OCI-LY1 (cell line): ENCODE data around the gene CLEC18B.
"Not testable (repeated sequence)": the region's sequence is repeated elsewhere in the genome, so short reads cannot be mapped to it uniquely, and the experiment has no call there.

ENCODE experiments used
- H2AFZ ChIP-seq: fragments of 200-600 bp; sonication (generic), shearing (Covaris generic); 2 replicates; pipeline ENCODE4 v1.6.0; 2014; ENCODE audit warnings: antibody characterized with exemption, mild to moderate bottlenecking, low read length
- H3F3A ChIP-seq: fragments of 200-600 bp; sonication (generic), shearing (Covaris generic); 2 replicates; pipeline ENCODE4 v1.6.0; 2014; ENCODE audit warnings: mild to moderate bottlenecking, antibody characterized with exemption, low read length, moderate library complexity; ENCODE audit not compliant: insufficient read depth
- H3K27ac ChIP-seq: fragments of 200-600 bp; sonication (generic); 2 replicates; pipeline ENCODE4 v1.5.1; 2014; ENCODE audit warnings: low read length, mixed run types, mild to moderate bottlenecking, low read depth; ENCODE audit not compliant: poor library complexity, severe bottlenecking
- H3K27me3 ChIP-seq: fragments of 200-600 bp; sonication (generic); 2 replicates; pipeline ENCODE4 v1.6.0; 2014; ENCODE audit warnings: antibody characterized with exemption, mild to moderate bottlenecking, low read length, moderate library complexity; ENCODE audit not compliant: insufficient read depth
- H3K36me3 ChIP-seq: fragments of 200-600 bp; sonication (generic); 2 replicates; pipeline ENCODE4 v1.6.1; 2014; ENCODE audit warnings: mild to moderate bottlenecking, antibody characterized with exemption, low read length, moderate library complexity, mixed read lengths; ENCODE audit not compliant: insufficient read depth
- H3K4me1 ChIP-seq: fragments of 200-600 bp; sonication (generic); 2 replicates; pipeline ENCODE4 v1.5.1; 2014; ENCODE audit warnings: mild to moderate bottlenecking, low read length, moderate library complexity; ENCODE audit not compliant: insufficient read depth, severe bottlenecking
- H3K4me2 ChIP-seq: fragments of 200-600 bp; sonication (generic), shearing (Covaris generic); 2 replicates; pipeline ENCODE4 v1.6.1; 2014; ENCODE audit warnings: low read length
- H3K4me3 ChIP-seq: fragments of 200-600 bp; sonication (generic); 2 replicates; pipeline ENCODE4 v1.5.1; 2014; ENCODE audit warnings: low read length, low read depth, mild to moderate bottlenecking, mixed read lengths; ENCODE audit not compliant: poor library complexity, severe bottlenecking
- H3K79me2 ChIP-seq: fragments of 200-600 bp; shearing (Covaris generic); 2 replicates; pipeline ENCODE4 v1.6.1; 2016; ENCODE audit warnings: mixed run types, low read length, mixed read lengths; ENCODE audit not compliant: insufficient read depth
- H3K9ac ChIP-seq: fragments of 200-600 bp; sonication (generic), shearing (Covaris generic); 2 replicates; pipeline ENCODE4 v1.6.1; 2014; ENCODE audit warnings: mild to moderate bottlenecking, low read length, mixed read lengths
- H3K9me2 ChIP-seq: fragments of 200-600 bp; sonication (generic), shearing (Covaris generic); 2 replicates; pipeline ENCODE4 v1.6.1; 2014; ENCODE audit warnings: low read depth, mild to moderate bottlenecking, low read length, mixed read lengths
- H3K9me3 ChIP-seq: fragments of 200-600 bp; shearing (Covaris generic); 2 replicates; pipeline ENCODE4 v1.6.1; 2014; ENCODE audit warnings: low read length, mixed read lengths
- H4K20me1 ChIP-seq: fragments of 200-600 bp; sonication (generic), shearing (Covaris generic); 2 replicates; pipeline ENCODE4 v1.6.0; 2016; ENCODE audit warnings: mild to moderate bottlenecking, low read length; ENCODE audit not compliant: insufficient read depth
- CTCF ChIP-seq: fragments of 200-600 bp; sonication (generic), shearing (Covaris generic); IDR thresholded peaks from 2 replicates; pipeline ENCODE4 v1.5.1; 2017; ENCODE audit warnings: mild to moderate bottlenecking, antibody characterized with exemption, low read length, moderate library complexity, mixed read lengths
- EZH2 ChIP-seq: fragments of 200-600 bp; sonication (generic), shearing (Covaris generic); IDR thresholded peaks from 2 replicates; pipeline ENCODE4 v1.8.0; 2017; ENCODE audit warnings: borderline replicate concordance, mixed run types, mild to moderate bottlenecking, antibody characterized with exemption, low read length, moderate library complexity, mixed read lengths

CLEC18B gene

DNA sequence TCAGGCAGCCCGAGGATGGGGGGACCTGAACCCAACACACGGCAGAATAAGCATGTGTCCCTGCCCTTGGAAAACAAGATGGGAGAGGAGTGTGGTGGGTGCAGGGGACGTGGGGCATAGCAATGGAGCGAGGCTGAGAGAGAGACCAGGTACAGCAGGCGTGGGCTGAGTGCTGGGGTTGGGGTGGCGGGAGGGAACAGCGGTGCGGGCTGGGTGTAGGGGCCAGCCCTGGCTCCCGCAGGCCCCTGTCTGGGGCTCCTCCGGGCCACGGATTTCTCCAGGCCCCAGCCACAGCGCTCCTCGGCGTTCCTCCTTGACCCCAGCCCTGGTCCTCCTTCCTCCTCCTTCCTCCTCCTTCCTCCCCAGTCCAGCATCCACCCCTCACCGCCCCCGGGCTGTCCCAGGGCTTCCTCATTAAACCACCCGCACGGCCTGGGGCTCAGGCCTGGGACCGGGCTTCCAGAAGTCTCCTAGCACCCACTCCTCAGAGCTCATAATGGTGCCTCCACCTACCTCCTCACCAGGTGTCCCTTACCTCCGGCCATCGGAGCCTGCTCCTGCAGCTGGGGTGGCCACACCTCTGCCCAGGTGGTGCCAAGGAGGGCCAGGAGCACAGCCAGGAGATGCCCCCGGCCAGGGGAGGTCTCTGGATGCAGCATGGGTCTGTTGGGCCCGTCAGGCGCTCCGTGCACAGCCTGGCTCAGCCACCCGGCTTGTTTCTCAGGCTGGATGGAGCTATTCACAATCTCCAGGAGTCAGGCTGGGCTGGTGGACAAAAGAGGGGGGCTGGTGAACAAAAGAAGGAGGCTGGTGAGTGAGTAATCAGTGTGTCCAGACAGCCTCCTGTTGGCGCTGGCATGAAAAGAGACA is at the start of gene CLEC18B:
CLEC18B (minus strand) TSS at position 867 of the 870 bp plus-strand sequence; CDS start at position 659, 208 bp downstream.
- H2AFZ ChIP-seq, H3K9ac ChIP-seq, H3F3A ChIP-seq, H4K20me1 ChIP-seq, H3K9me2 ChIP-seq, H3K27me3 ChIP-seq, H3K4me3 ChIP-seq, H3K4me2 ChIP-seq, H3K79me2 ChIP-seq, H3K4me1 ChIP-seq, H3K36me3 ChIP-seq, H3K9me3 ChIP-seq, H3K27ac ChIP-seq: not testable (repeated sequence)

- Histone ChIP-seq H3K9ac (no peak overlapping the region), H3K9me2 (no peaks in the 10 kb centered on the region), H3K4me3 (no peak overlapping the region), H3K4me2 (no peak overlapping the region), H3K36me3 (peaks cover 82% of the 10 kb centered on the region), H3K27me3 (no peaks in the 10 kb centered on the region), H3F3A (no peaks in the 10 kb centered on the region), H2AFZ (no peak overlapping the region), H3K9me3 (no peaks in the 10 kb centered on the region), H3K4me1 (no peaks in the 10 kb centered on the region), H3K79me2 (no peaks in the 10 kb centered on the region), H3K27ac (no peak overlapping the region), H4K20me1 (no peaks in the 10 kb centered on the region)
- TF ChIP-seq EZH2: no peak
- TF ChIP-seq CTCF: no peak
Measured at GRCh38 chr16:74469946-74470478, 48.7 kb upstream of the CLEC18B start.

DNA sequence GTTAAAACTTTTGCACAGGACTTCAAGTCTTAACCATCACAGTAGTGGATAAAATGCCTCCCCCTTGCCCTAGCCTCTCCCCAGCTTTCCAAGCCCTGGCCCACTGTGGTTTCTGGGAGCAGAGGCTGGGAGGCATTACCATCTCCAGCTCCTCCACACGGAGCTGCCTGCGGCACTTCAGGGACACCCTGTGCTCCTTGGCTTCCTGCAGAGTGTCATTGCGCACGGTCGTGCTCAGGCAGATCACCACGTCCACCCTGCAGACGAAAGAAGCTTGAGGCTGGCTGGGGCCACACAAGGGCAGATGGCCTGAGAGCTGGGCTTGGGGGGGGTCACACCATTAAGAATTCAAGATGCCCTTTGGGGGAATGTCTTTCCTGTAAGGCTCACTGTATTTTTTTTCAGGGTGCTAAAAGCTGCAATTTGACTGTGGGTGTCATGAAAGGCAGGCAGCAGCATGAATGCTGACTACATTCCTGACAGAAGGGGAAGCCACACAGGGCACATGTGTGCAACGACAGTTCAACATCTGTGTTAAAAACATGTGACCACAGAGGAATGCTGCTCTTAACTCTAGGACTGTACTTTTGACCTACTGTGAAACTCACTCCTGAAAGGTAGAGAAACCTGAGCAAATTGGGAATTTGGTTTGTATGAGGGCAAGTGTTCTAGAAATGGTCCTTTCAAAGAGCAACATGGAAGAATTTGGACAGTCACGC is 47.7 kb upstream of the CLEC18B start:
- no peak overlapping the region for H2AFZ ChIP-seq
- no peaks in the 10 kb centered on the region for H3K27me3 ChIP-seq
- no peak overlapping the region for H3K27ac ChIP-seq
- peaks cover 80% of the 10 kb centered on the region for H3K36me3 ChIP-seq
- no peaks in the 10 kb centered on the region for H3K9me2 ChIP-seq
- H3K9me3 ChIP-seq: no peaks in the 10 kb centered on the region
- no peaks in the 10 kb centered on the region for H3F3A ChIP-seq
- H3K4me1 ChIP-seq: peaks cover 4% of the 10 kb centered on the region
- no peaks in the 10 kb centered on the region for H4K20me1 ChIP-seq
- H3K79me2 ChIP-seq: no peaks in the 10 kb centered on the region
- H3K9ac ChIP-seq: no peak overlapping the region
- no peak overlapping the region for H3K4me3 ChIP-seq
- TF ChIP-seq CTCF (no peak), EZH2 (no peak)
- no peak overlapping the region for H3K4me2 ChIP-seq
